Measurements from ENCODE around the gene TRIM26. TPM values are rescaled to one million over a fixed set of nuclear protein-coding genes. Genes with fewer than 3 reads are reported as not detected.

Gene TRIM26
- total RNA-seq, 4 donors from 2014 or later = 14.9 to 38.1 (median 30.0) TPM

GRCh38 chr6:30207619-30208295 is 5.4 kb downstream of the TRIM26 start:
- Histone ChIP-seq H3K36me3 (no peaks in the 10 kb centered on the region), H3K4me3 (no peak overlapping the region), H3K27ac (peak overlapping the region; percentile 41 to 48), H3K27me3 (no peaks in the 10 kb centered on the region), H3K4me1 (peaks cover 0 to 5% of the 10 kb centered on the region in 2 donors), H3K9me3 (no peaks in the 10 kb centered on the region)
- intact Hi-C loops (cut with DNase I; ENCODE audit: low total_unique reads) = no loop called here
- TF ChIP-seq POLR2A (IDR thresholded peaks at IDR 0.05) = no peak
- TF ChIP-seq, protein P1, sequence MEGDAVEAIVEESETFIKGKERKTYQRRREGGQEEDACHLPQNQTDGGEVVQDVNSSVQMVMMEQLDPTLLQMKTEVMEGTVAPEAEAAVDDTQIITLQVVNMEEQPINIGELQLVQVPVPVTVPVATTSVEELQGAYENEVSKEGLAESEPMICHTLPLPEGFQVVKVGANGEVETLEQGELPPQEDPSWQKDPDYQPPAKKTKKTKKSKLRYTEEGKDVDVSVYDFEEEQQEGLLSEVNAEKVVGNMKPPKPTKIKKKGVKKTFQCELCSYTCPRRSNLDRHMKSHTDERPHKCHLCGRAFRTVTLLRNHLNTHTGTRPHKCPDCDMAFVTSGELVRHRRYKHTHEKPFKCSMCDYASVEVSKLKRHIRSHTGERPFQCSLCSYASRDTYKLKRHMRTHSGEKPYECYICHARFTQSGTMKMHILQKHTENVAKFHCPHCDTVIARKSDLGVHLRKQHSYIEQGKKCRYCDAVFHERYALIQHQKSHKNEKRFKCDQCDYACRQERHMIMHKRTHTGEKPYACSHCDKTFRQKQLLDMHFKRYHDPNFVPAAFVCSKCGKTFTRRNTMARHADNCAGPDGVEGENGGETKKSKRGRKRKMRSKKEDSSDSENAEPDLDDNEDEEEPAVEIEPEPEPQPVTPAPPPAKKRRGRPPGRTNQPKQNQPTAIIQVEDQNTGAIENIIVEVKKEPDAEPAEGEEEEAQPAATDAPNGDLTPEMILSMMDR (IDR thresholded peaks at IDR 0.05) = no peak
- no peak for DNase-seq

DNA sequence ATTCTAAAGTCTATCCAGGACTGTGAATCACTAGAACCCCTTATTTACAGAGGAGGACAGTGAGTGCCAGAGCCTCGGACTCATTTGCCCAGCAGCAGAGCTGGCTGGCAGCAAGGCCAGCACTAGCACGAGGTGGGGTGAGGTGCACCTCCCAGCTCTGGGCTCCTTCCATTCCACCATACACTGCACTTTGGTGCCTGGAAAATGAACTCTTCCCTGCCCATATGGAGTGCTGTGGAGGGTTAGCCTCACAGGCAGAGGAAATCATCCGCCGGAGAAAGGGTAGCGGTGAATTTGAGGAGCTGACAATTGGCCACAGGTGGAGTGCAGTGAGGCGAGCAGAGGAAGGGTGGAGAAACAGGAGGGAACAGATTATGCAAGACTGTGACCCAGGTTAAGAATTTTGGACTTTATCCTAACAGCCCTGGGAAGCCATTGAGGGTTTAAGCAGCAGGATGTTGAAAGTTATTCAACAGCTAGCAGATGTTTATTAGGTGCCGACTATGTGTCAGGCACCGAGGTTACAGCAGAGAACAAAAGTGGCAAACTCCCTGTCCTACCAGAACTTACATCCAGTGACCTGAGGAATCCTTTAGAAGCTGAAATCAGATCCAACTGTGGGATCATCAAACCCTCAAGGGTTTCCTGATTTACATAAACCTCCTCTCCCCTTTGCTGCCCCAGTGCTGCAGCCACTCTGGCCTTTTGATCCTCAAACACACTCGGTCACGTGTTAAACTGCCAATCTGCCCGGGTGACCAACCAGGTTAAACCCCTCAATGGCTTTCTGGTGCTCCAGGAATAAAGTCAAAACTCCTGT is 6.2 kb downstream of the TRIM26 start:
- intact Hi-C loops (cut with DNase I; ENCODE audit: low total_unique reads) = no loop called here
- Histone ChIP-seq H3K27me3 (no peaks in the 10 kb centered on the region), H3K4me1 (peaks cover 0 to 5% of the 10 kb centered on the region in 2 donors), H3K4me3 (no peak overlapping the region), H3K27ac (peak overlapping the region; percentile 41 to 48), H3K9me3 (no peaks in the 10 kb centered on the region), H3K36me3 (no peaks in the 10 kb centered on the region)
- no peak for TF ChIP-seq POLR2A (IDR thresholded peaks at IDR 0.05)
- DNase-seq = peak in 1 of 2 donors; percentile 25

GRCh38 chr6:30206152-30206551 is 7.1 kb downstream of the TRIM26 start:
- TF ChIP-seq POLR2A (IDR thresholded peaks at IDR 0.05) = no peak
- TF ChIP-seq, protein P1 (IDR thresholded peaks at IDR 0.05) = no peak
- Histone ChIP-seq H3K4me3 (no peak overlapping the region), H3K36me3 (no peaks in the 10 kb centered on the region), H3K9me3 (no peaks in the 10 kb centered on the region), H3K27ac (no peak overlapping the region), H3K4me1 (peaks cover 0 to 5% of the 10 kb centered on the region in 2 donors), H3K27me3 (no peaks in the 10 kb centered on the region)
- intact Hi-C loops (cut with DNase I; ENCODE audit: low total_unique reads) = no loop called here
- DNase-seq = no peak

GRCh38 chr6:30204116-30204515 is 9.1 kb downstream of the TRIM26 start:
- H3K36me3 ChIP-seq = no peaks in the 10 kb centered on the region
- no peaks in the 10 kb centered on the region for H3K27me3 ChIP-seq
- TF ChIP-seq, protein P1 (IDR thresholded peaks at IDR 0.05) = no peak
- no peak for TF ChIP-seq POLR2A (IDR thresholded peaks at IDR 0.05)
- intact Hi-C loops (cut with DNase I; ENCODE audit: low total_unique reads) = no loop called here
- no peaks in the 10 kb centered on the region for H3K9me3 ChIP-seq
- no peak for DNase-seq
- no peak overlapping the region for H3K27ac ChIP-seq
- no peak overlapping the region for H3K4me3 ChIP-seq
- H3K4me1 ChIP-seq = peaks cover 0 to 5% of the 10 kb centered on the region in 2 donors

DNA sequence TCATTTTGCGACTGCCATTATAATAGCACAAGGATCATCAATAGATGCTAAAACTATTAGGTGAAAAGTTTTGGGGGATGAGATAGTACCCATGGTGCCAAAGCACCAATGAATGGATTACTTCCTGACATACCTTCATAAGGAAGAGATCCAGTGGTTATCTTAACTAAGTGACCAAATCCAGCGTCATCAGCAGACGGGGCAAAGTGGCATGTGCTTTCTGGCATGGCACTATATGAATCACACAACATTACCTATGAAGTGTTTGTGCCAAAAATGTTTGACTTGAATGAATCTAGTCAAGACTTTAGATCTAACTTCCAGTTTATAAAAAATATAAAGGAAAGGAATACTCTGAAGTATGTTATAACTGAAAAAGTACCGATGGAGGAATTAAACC is 10.8 kb downstream of the TRIM26 start:
- Histone ChIP-seq H3K36me3 (no peaks in the 10 kb centered on the region), H3K4me1 (no peaks in the 10 kb centered on the region), H3K27ac (no peak overlapping the region), H3K4me3 (no peak overlapping the region), H3K27me3 (no peaks in the 10 kb centered on the region), H3K9me3 (no peaks in the 10 kb centered on the region)
- intact Hi-C loops (cut with DNase I; ENCODE audit: low total_unique reads) = no loop called here
- DNase-seq = no peak
- TF ChIP-seq, protein P1 (IDR thresholded peaks at IDR 0.05) = no peak
- no peak for TF ChIP-seq POLR2A (IDR thresholded peaks at IDR 0.05)
